HUES6 (cell line): ENCODE measurements around the gene ANKRD23.
"Not testable (repeated sequence)": the region's sequence is repeated elsewhere in the genome, so short reads cannot be mapped to it uniquely, and the experiment has no call there.

Experiments
- H3K27ac ChIP-seq: 2 replicates; pipeline ENCODE4 v1.7.0; 2013; ENCODE audit warnings: low read depth, mild to moderate bottlenecking, low read length, inconsistent platforms
- H3K27me3 ChIP-seq: 2 replicates; pipeline ENCODE4 v1.6.1; 2013; ENCODE audit warnings: low read length; ENCODE audit not compliant: control insufficient read depth, insufficient read depth
- H3K36me3 ChIP-seq: 2 replicates; pipeline ENCODE4 v1.6.1; 2013; ENCODE audit warnings: low read length; ENCODE audit not compliant: control insufficient read depth, insufficient read depth
- H3K4me1 ChIP-seq: 2 replicates; pipeline ENCODE4 v1.6.1; 2013; ENCODE audit warnings: low read length; ENCODE audit not compliant: control insufficient read depth, insufficient read depth
- H3K4me3 ChIP-seq: 2 replicates; pipeline ENCODE4 v1.5.1; 2013; ENCODE audit warnings: low read depth, low read length
- H3K9ac ChIP-seq: one replicate; pipeline ENCODE4 v1.6.1; 2013; ENCODE audit warnings: mild to moderate bottlenecking, low read length
- H3K9me3 ChIP-seq: 2 replicates; pipeline ENCODE4 v1.6.1; 2013; ENCODE audit warnings: low read depth, low read length; ENCODE audit not compliant: control insufficient read depth, insufficient read depth

The ANKRD23 gene

GRCh38 chr2:96800061-96801004 is 43.5 kb downstream of the ANKRD23 start:
- Histone ChIP-seq H3K36me3 (peaks cover 15% of the 10 kb centered on the region), H3K27ac (no peak overlapping the region), H3K4me3 (no peak overlapping the region), H3K9me3 (no peaks in the 10 kb centered on the region), H3K27me3 (no peaks in the 10 kb centered on the region), H3K4me1 (peaks cover 3% of the 10 kb centered on the region; the same call in 1 of the 2 replicates), H3K9ac (no peak overlapping the region)

GRCh38 chr2:96799623-96799935 is 44.2 kb downstream of the ANKRD23 start:
- Histone ChIP-seq H3K27me3 (no peaks in the 10 kb centered on the region), H3K9ac (no peak overlapping the region)

GRCh38 chr2:96798733-96799622 is 44.8 kb downstream of the ANKRD23 start:
- Histone ChIP-seq H3K4me3 (no peak overlapping the region), H3K36me3 (peaks cover 15% of the 10 kb centered on the region), H3K9ac (no peak overlapping the region), H3K27me3 (no peaks in the 10 kb centered on the region), H3K27ac (no peak overlapping the region), H3K9me3 (no peaks in the 10 kb centered on the region), H3K4me1 (peaks cover 3% of the 10 kb centered on the region; the same call in 1 of the 2 replicates)

More at GRCh38 chr2:96799623-96799935, 44.2 kb downstream of the ANKRD23 start:
- no peak overlapping the region for H3K27ac ChIP-seq
- H3K36me3 ChIP-seq = peaks cover 15% of the 10 kb centered on the region
- peaks cover 3% of the 10 kb centered on the region; the same call in 1 of the 2 replicates for H3K4me1 ChIP-seq
- no peaks in the 10 kb centered on the region for H3K9me3 ChIP-seq
- no peak overlapping the region for H3K4me3 ChIP-seq

- Histone ChIP-seq H3K36me3 (peaks cover 12% of the 10 kb centered on the region), H3K4me3 (no peak overlapping the region), H3K9me3 (no peaks in the 10 kb centered on the region), H3K9ac (no peak overlapping the region), H3K4me1 (peaks cover 3% of the 10 kb centered on the region; the same call in 1 of the 2 replicates), H3K27ac (no peak overlapping the region), H3K27me3 (no peaks in the 10 kb centered on the region)
Measured at GRCh38 chr2:96797066-96797625, 46.7 kb downstream of the ANKRD23 start.

- H3K4me3 ChIP-seq, H3K36me3 ChIP-seq, H3K27ac ChIP-seq, H3K9ac ChIP-seq, H3K27me3 ChIP-seq, H3K9me3 ChIP-seq, H3K4me1 ChIP-seq: not testable (repeated sequence)
Measured at GRCh38 chr2:96796497-96796896, 47.3 kb downstream of the ANKRD23 start.

- H3K4me1 ChIP-seq = no peaks in the 10 kb centered on the region
- H3K9ac ChIP-seq = no peak overlapping the region
- H3K27ac ChIP-seq = no peak overlapping the region
- peaks cover 6% of the 10 kb centered on the region; the same call in 1 of the 2 replicates for H3K36me3 ChIP-seq
- no peaks in the 10 kb centered on the region for H3K9me3 ChIP-seq
- H3K27me3 ChIP-seq = no peaks in the 10 kb centered on the region
- no peak overlapping the region for H3K4me3 ChIP-seq
Measured at GRCh38 chr2:96795076-96795475, 48.7 kb downstream of the ANKRD23 start.

- Histone ChIP-seq H3K9me3 (no peaks in the 10 kb centered on the region), H3K36me3 (no peaks in the 10 kb centered on the region), H3K9ac (no peak overlapping the region)
Measured at GRCh38 chr2:96792772-96793749, 50.8 kb downstream of the ANKRD23 start.

GRCh38 chr2:96789245-96789617 is 54.6 kb downstream of the ANKRD23 start:
- H3K9me3 ChIP-seq = no peaks in the 10 kb centered on the region
- H3K27me3 ChIP-seq = no peaks in the 10 kb centered on the region
- no peak overlapping the region for H3K27ac ChIP-seq
- no peaks in the 10 kb centered on the region for H3K36me3 ChIP-seq
- no peak overlapping the region for H3K9ac ChIP-seq
- peaks cover 11% of the 10 kb centered on the region; the same call in 1 of the 2 replicates for H3K4me1 ChIP-seq
- H3K4me3 ChIP-seq = no peak overlapping the region

More at GRCh38 chr2:96792772-96793749, 50.8 kb downstream of the ANKRD23 start:
- Histone ChIP-seq H3K27me3 (no peaks in the 10 kb centered on the region), H3K27ac (no peak overlapping the region), H3K4me1 (peaks cover 11% of the 10 kb centered on the region; the same call in 1 of the 2 replicates), H3K4me3 (no peak overlapping the region)

- no peaks in the 10 kb centered on the region for H3K9me3 ChIP-seq
- no peaks in the 10 kb centered on the region for H3K36me3 ChIP-seq
- H3K27me3 ChIP-seq = no peaks in the 10 kb centered on the region
- H3K9ac ChIP-seq = no peak overlapping the region
- H3K27ac ChIP-seq = no peak overlapping the region
- no peak overlapping the region for H3K4me3 ChIP-seq
- peaks cover 11% of the 10 kb centered on the region; the same call in 1 of the 2 replicates for H3K4me1 ChIP-seq
Measured at GRCh38 chr2:96788442-96789244, 55.2 kb downstream of the ANKRD23 start.
